ENCODE measurements around the gene CUL4A. TPM values are rescaled to one million over a fixed set of nuclear protein-coding genes. Genes with fewer than 3 reads are reported as not detected.
"Not testable (repeated sequence)": the region's sequence is repeated elsewhere in the genome, so short reads cannot be mapped to it uniquely, and the experiment has no call there.

CUL4A gene
- total and polyA plus RNA-seq, 2 experiments from 2014 or later = 67.3 to 197 TPM

DNA sequence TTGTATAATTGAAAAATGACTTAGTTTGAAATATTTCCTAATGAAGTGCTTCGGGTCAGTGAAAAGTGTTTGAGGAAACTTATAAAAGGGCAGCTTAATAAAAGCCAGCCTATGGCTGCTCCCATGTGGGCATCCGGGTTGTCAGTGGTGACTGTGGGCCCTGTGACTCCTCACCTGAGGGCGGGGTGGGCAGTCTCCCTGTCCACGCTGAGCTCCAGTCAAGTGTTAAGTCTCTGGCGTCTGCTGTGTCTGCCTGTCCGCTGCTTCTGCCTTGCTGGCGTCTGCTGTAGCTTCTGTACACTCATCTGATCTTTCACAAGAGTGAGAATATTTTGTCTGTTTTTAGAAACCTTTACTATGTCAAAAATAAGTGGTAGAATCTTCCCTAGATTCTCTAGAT lies 94.7 kb downstream of the CUL4A start:
- H3K9ac ChIP-seq = no peak overlapping the region
- no peak for TF ChIP-seq EZH2phosphoT487 (IDR thresholded peaks at IDR 0.05; ENCODE audit: insufficient read depth, low read depth)
- no peak for TF ChIP-seq EZH2 (IDR thresholded peaks at IDR 0.05; ENCODE audit: insufficient read depth, poor library complexity, severe bottlenecking)
- H3K79me2 ChIP-seq (ENCODE audit: insufficient read depth) = peaks cover 100% of the 10 kb centered on the region
- no peak for DNase-seq
- no peaks in the 10 kb centered on the region for H3K9me3 ChIP-seq (ENCODE audit: low read depth)
- H2AFZ ChIP-seq = no peak overlapping the region
- peaks cover 8% of the 10 kb centered on the region for H3F3A ChIP-seq (ENCODE audit: insufficient read depth)
- no peaks in the 10 kb centered on the region for H3K9me2 ChIP-seq (ENCODE audit: insufficient read depth)
- no peaks in the 10 kb centered on the region for H3K36me3 ChIP-seq (ENCODE audit: low read depth)
- in situ Hi-C loops (cut with MboI) = no loop called here
- H3K4me1 ChIP-seq (ENCODE audit: insufficient read depth) = peaks cover 16% of the 10 kb centered on the region
- no peak overlapping the region for H3K4me3 ChIP-seq
- no peaks in the 10 kb centered on the region for H3K27me3 ChIP-seq (replicated peaks; ENCODE audit: insufficient read depth)
- no peak overlapping the region for H3K27ac ChIP-seq
- WGBS, 2 experiments (ENCODE audit: low coverage in 1 of 2, low lambda C conversion rate in 2 of 2, missing lambda C conversion rate in 2 of 2) = 78 to 84% methylated on average over 7 of the region's 7 CpGs
- H3K4me2 ChIP-seq (ENCODE audit: unreplicated experiment) = no peak overlapping the region
- H4K20me1 ChIP-seq (ENCODE audit: insufficient read depth) = peaks cover 3% of the 10 kb centered on the region; the same call in 1 of the 2 replicates

GRCh38 chr13:113305208-113305607 lies 95.8 kb downstream of the CUL4A start:
- in situ Hi-C loops (cut with MboI) = no loop called here
- Histone ChIP-seq H3K4me3 (no peak overlapping the region), H3K27me3 (replicated peaks; ENCODE audit: insufficient read depth) (no peaks in the 10 kb centered on the region), H4K20me1 (ENCODE audit: insufficient read depth) (peaks cover 3% of the 10 kb centered on the region; the same call in 1 of the 2 replicates), H3K79me2 (ENCODE audit: insufficient read depth) (peaks cover 100% of the 10 kb centered on the region), H3K9me3 (ENCODE audit: low read depth) (no peaks in the 10 kb centered on the region), H2AFZ (no peak overlapping the region), H3K4me1 (ENCODE audit: insufficient read depth) (peaks cover 13% of the 10 kb centered on the region), H3F3A (ENCODE audit: insufficient read depth) (peaks cover 8% of the 10 kb centered on the region), H3K4me2 (ENCODE audit: unreplicated experiment) (peak overlapping the region; percentile 6), H3K27ac (no peak overlapping the region), H3K9ac (no peak overlapping the region), H3K36me3 (ENCODE audit: low read depth) (peaks cover 5% of the 10 kb centered on the region; the same call in 1 of the 2 replicates), H3K9me2 (ENCODE audit: insufficient read depth) (no peaks in the 10 kb centered on the region)
- DNase-seq = peak; percentile 77
- TF ChIP-seq EZH2 (IDR thresholded peaks at IDR 0.05; ENCODE audit: insufficient read depth, poor library complexity, severe bottlenecking) (no peak), EZH2phosphoT487 (IDR thresholded peaks at IDR 0.05; ENCODE audit: insufficient read depth, low read depth) (no peak)
- WGBS, 2 experiments (ENCODE audit: low coverage in 1 of 2, low lambda C conversion rate in 2 of 2, missing lambda C conversion rate in 2 of 2) = 42 to 48% methylated on average over 7 of the region's 7 CpGs

DNA sequence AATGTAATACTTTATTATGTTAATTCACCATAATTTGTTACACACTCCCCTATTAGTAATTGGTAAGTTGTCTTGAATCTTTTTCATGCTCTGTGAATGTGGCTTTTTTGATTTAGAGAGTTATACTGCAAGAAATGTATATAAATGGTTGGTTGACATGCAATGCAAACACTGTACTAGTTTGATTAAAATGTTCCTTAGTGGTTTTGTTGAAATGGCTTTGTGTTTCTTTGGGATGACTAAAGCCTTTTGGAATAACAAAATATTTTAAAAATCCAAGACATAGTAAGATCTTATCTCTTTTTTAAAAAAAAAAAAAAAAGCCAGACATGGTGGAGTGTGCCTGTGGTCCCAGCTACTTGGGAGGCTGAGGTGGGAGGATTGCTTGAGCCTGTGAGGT lies 98.1 kb downstream of the CUL4A start:
- DNase-seq = peak; percentile 10
- TF ChIP-seq EZH2phosphoT487 (IDR thresholded peaks at IDR 0.05; ENCODE audit: insufficient read depth, low read depth) (no peak), EZH2 (IDR thresholded peaks at IDR 0.05; ENCODE audit: insufficient read depth, poor library complexity, severe bottlenecking) (no peak)
- no peak overlapping the region for H2AFZ ChIP-seq
- no peak overlapping the region for H3K4me3 ChIP-seq
- H3K36me3 ChIP-seq (ENCODE audit: low read depth) = peaks cover 15% of the 10 kb centered on the region
- H3K27me3 ChIP-seq (replicated peaks; ENCODE audit: insufficient read depth) = no peaks in the 10 kb centered on the region
- H3K9ac ChIP-seq = no peak overlapping the region
- H3K4me1 ChIP-seq (ENCODE audit: insufficient read depth) = peaks cover 13% of the 10 kb centered on the region
- peaks cover 3% of the 10 kb centered on the region; the same call in 1 of the 2 replicates for H4K20me1 ChIP-seq (ENCODE audit: insufficient read depth)
- no peak overlapping the region for H3K27ac ChIP-seq
- in situ Hi-C loops (cut with MboI) = no loop called here
- H3K9me2 ChIP-seq (ENCODE audit: insufficient read depth) = no peaks in the 10 kb centered on the region
- no peak overlapping the region for H3K4me2 ChIP-seq (ENCODE audit: unreplicated experiment)
- H3K9me3 ChIP-seq (ENCODE audit: low read depth) = no peaks in the 10 kb centered on the region
- peaks cover 100% of the 10 kb centered on the region for H3K79me2 ChIP-seq (ENCODE audit: insufficient read depth)
- peaks cover 8% of the 10 kb centered on the region for H3F3A ChIP-seq (ENCODE audit: insufficient read depth)

DNA sequence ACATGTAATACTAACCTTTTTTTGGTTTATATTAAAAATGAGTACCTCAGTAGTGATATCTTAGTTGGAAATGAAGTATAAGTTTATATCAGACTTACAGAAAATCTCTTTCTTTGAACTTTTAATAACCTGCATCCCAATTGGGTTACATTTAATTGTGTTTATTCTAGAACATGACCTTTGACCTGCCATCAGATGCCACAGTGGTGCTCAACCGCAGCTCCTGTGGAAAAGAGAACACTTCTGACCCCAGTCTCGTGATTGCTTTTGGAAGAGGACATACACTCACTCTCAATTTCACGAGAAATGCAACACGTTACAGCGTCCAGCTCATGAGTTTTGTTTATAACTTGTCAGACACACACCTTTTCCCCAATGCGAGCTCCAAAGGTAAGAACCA lies 100.1 kb downstream of the CUL4A start:
- Histone ChIP-seq H3K9me3 (ENCODE audit: low read depth) (no peaks in the 10 kb centered on the region), H3K9ac (no peak overlapping the region; the same call in 1 of the 2 replicates), H4K20me1 (ENCODE audit: insufficient read depth) (peaks cover 3% of the 10 kb centered on the region; the same call in 1 of the 2 replicates), H3F3A (ENCODE audit: insufficient read depth) (peaks cover 8% of the 10 kb centered on the region), H3K79me2 (ENCODE audit: insufficient read depth) (peaks cover 97% of the 10 kb centered on the region), H3K27me3 (replicated peaks; ENCODE audit: insufficient read depth) (no peaks in the 10 kb centered on the region), H3K4me3 (no peak overlapping the region), H3K4me2 (ENCODE audit: unreplicated experiment) (no peak overlapping the region), H3K36me3 (ENCODE audit: low read depth) (peaks cover 15% of the 10 kb centered on the region), H3K4me1 (ENCODE audit: insufficient read depth) (peaks cover 13% of the 10 kb centered on the region), H2AFZ (no peak overlapping the region), H3K27ac (no peak overlapping the region), H3K9me2 (ENCODE audit: insufficient read depth) (no peaks in the 10 kb centered on the region)
- 92% methylated on average over 6 of the region's 6 CpGs for WGBS, 2 experiments (ENCODE audit: low coverage in 1 of 2, low lambda C conversion rate in 2 of 2, missing lambda C conversion rate in 2 of 2)
- TF ChIP-seq EZH2 (IDR thresholded peaks at IDR 0.05; ENCODE audit: insufficient read depth, poor library complexity, severe bottlenecking) (no peak), EZH2phosphoT487 (IDR thresholded peaks at IDR 0.05; ENCODE audit: insufficient read depth, low read depth) (no peak)
- in situ Hi-C loops (cut with MboI) = no loop called here
- DNase-seq = no peak

GRCh38 chr13:113314112-113314511 lies 104.7 kb downstream of the CUL4A start:
- WGBS, 2 experiments (ENCODE audit: low coverage in 1 of 2, low lambda C conversion rate in 2 of 2, missing lambda C conversion rate in 2 of 2) = 93% methylated on average over 20 of the region's 20 CpGs; no CpG with 5 or more reads in 1 of the 2 experiments
- H3F3A ChIP-seq (ENCODE audit: insufficient read depth); H3K27ac ChIP-seq; H3K4me3 ChIP-seq; H3K4me2 ChIP-seq (ENCODE audit: unreplicated experiment); H3K9ac ChIP-seq; H3K9me2 ChIP-seq (ENCODE audit: insufficient read depth); H3K9me3 ChIP-seq (ENCODE audit: low read depth); DNase-seq; H3K27me3 ChIP-seq (replicated peaks; ENCODE audit: insufficient read depth); H3K4me1 ChIP-seq (ENCODE audit: insufficient read depth); H2AFZ ChIP-seq; H4K20me1 ChIP-seq (ENCODE audit: insufficient read depth); in situ Hi-C loops (cut with MboI): not testable (repeated sequence)
- peaks cover 15% of the 10 kb centered on the region for H3K36me3 ChIP-seq (ENCODE audit: low read depth)
- H3K79me2 ChIP-seq (ENCODE audit: insufficient read depth) = peaks cover 71% of the 10 kb centered on the region

DNA sequence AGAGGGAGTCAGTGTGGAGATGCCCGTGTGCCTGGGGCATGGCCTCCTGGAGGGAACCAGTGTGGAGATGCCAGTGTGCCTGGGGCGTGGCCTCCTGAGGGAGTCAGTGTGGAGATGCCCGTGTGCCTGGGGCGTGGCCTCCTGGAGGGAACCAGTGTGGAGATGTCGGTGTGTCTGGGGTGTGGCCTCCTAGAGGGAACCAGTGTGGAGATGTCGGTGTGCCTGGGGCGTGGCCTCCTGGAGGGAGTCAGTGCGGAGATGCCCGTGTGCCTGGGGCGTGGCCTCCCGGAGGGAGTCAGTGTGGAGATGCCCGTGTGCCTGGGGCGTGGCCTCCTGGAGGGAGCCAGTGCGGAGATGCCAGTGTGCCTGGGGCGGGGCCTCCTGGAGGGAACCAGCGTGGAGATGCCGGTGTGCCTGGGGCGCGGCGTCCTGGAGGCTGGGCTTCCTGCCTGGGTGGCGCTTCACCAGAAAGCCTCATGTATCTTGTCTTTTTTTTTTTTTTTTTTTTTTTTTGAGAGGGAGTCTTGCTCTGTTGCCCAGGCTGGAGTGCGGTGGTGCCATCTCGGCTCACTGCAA lies 105.6 kb downstream of the CUL4A start:
- peaks cover 63% of the 10 kb centered on the region for H3K79me2 ChIP-seq (ENCODE audit: insufficient read depth)
- H4K20me1 ChIP-seq (ENCODE audit: insufficient read depth); H3F3A ChIP-seq (ENCODE audit: insufficient read depth): not testable (repeated sequence)

More for the DNA sequence above, 105.6 kb downstream of the CUL4A start:
- H3K4me3 ChIP-seq; H3K9ac ChIP-seq; H3K9me2 ChIP-seq (ENCODE audit: insufficient read depth); H3K9me3 ChIP-seq (ENCODE audit: low read depth); H2AFZ ChIP-seq; H3K4me1 ChIP-seq (ENCODE audit: insufficient read depth); DNase-seq; H3K4me2 ChIP-seq (ENCODE audit: unreplicated experiment); in situ Hi-C loops (cut with MboI); H3K27ac ChIP-seq; H3K27me3 ChIP-seq (replicated peaks; ENCODE audit: insufficient read depth): not testable (repeated sequence)
- H3K36me3 ChIP-seq (ENCODE audit: low read depth) = peaks cover 10% of the 10 kb centered on the region; the same call in 1 of the 2 replicates
- 90 to 98% methylated on average over 7 to 23 of the region's 23 CpGs for WGBS, 2 experiments (ENCODE audit: low coverage in 1 of 2, low lambda C conversion rate in 2 of 2, missing lambda C conversion rate in 2 of 2)
